DMS114 treated with DMSO at 0.1 percent for 48 hours (cell line): Measurements from ENCODE around the gene KRTAP10-10.
"Not testable (repeated sequence)": the region's sequence is repeated elsewhere in the genome, so short reads cannot be mapped to it uniquely, and the experiment has no call there.

Experiments used
- DNase-seq: peaks from one replicate; lab custom pipeline; 2025; ENCODE audit not compliant: unreplicated experiment; lab: John Stamatoyannopoulos, UW

KRTAP10-10 gene

DNA sequence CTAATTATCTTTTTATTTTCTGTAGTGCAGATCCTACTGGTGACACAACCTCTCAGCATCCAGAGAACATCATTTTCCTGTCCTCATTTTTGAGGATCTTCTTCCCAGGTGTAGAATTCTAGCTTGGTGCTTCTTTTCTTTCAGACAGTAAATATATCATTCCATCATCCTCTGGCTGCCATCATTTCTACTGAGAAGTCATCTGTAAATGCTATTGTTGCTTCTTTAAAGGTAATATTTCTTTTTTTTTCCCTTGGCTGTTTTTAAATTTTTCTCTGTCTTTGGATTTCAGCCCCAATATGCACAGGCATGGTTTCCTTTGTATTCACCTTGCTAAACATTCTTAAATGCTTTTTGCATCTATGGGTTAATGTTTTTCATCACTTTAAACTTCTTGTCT, 13.6 kb upstream of the KRTAP10-10 start:
- no peak for DNase-seq

DNA sequence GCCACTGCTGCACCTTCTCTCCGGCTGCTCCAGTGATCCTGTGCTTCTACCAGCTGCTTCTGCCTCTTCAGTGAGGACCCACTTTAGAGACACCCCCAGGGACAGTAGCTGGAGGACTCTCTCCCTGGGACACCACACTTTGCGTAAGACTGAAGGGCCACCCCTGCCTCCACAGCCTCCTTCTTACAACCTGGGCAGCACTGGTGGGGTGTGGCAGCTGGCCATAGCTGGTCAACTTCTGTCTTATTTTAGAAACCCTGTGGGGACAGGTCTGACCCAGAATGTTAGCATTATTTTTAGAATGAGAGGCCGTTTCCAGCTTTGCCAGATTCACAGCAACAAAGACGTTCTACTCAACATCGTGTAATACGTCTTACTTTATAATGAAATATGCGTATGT, 11.4 kb upstream of the KRTAP10-10 start:
- no peak for DNase-seq

DNA sequence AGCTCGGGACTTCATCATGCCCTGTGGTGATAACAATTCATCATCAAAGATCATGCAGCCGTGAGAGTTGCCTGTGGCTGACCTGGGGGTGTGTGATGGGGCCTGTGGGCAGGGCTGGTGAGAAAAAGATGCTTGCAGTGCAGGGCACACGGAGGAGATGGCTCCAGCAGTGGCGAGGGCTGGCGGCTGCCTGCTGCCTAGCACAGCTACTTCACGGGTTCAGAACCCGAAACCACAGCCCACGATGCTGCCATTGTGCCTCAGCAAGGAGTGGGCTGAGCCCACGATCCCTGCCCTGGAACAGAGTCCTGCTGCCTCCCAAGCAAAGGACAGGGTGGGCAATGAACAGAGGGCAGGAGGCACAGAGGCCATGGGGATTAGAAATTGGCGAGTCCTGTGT, 10.9 kb upstream of the KRTAP10-10 start:
- no peak for DNase-seq

GRCh38 chr21:44626673-44627143, 10.4 kb upstream of the KRTAP10-10 start, which contains the start of gene KRTAP10-9:
KRTAP10-9 (plus strand) TSS chr21:44627093; CDS start chr21:44627172, 79 bp downstream.
- no peak for DNase-seq

GRCh38 chr21:44627181-44627822, 9.9 kb upstream of the KRTAP10-10 start:
- DNase-seq: not testable (repeated sequence)

DNA sequence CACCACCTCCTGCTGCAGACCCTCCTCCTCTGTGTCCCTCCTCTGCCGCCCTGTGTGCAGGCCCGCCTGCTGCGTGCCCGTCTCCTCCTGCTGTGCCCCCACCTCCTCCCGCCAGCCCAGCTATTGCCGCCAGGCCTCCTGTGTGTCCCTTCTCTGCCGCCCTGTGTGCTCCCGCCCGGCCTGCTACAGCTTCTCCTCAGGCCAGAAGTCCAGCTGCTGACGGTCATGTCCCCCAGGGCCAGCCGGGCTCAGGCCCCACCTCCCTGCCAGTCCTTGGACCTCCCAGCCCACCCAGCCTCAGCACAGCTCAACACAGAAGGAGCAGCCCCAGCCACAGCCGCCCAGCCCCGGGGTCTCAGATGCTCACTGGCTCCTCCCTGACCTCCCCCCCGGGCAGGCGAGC, 9.3 kb upstream of the KRTAP10-10 start:
- DNase-seq: not testable (repeated sequence)

DNA sequence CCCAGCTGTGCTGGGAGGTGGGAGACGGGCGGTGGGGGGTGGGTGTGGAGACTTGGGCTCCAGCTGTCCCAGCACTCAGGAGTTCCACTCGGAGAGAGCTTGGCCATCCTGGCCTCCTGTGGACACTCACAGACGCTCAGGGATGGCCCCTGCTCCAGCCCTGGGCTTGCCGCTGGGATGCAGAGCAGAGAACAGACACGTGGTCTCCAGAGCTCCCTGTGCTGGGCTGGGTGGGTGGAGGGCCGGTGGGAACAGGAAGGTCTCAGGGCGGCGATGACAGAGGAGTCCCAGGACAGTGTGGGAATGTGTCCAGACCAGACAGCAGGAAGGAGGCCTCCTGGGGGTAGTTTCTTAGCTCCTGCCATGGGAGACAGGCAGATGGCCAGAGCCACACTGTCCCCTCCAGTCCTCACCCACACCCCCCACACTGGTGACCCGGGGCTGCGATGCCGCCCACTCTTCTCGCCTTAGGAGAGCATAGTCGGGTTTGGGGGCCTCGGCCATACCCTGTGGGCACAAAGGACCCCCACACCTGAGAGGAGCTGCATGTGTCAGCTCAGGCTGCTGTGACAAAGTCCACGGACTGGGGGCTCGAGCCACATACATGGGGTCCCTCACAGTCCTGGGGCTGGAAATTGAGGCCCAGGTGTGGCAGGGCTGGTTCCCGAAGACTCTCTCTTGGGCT, 8.3 kb upstream of the KRTAP10-10 start:
- DNase-seq: no peak

GRCh38 chr21:44630440-44630839, 6.7 kb upstream of the KRTAP10-10 start:
- no peak for DNase-seq

DNA sequence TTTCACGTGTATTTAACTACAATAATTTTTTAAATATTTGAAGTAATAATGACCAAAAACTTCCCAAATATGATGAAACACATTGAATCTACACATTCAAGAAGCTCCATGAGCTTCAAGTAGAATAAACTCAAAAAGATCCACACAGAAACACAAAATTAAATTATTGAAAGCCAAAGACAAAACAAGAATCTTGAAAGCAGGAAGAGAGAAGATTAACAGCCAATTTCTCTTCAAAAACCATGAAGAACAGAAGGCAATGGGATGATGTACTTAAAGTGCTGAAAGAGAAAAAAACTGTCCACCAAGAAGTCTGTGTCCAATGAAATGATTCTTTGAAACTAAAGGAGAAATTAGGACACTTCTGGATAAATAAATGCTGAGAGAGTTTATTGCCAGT, 5.1 kb upstream of the KRTAP10-10 start:
- DNase-seq: no peak

GRCh38 chr21:44636209-44637017, 743 bp upstream of the KRTAP10-10 start:
- no peak for DNase-seq

GRCh38 chr21:44637851-44638348, 744 bp downstream of the KRTAP10-10 start:
- DNase-seq: not testable (repeated sequence)

GRCh38 chr21:44638506-44639330, 1.6 kb downstream of the KRTAP10-10 start:
- DNase-seq: not testable (repeated sequence)

- no peak for DNase-seq
Measured at GRCh38 chr21:44639331-44639655, 2.1 kb downstream of the KRTAP10-10 start.

DNA sequence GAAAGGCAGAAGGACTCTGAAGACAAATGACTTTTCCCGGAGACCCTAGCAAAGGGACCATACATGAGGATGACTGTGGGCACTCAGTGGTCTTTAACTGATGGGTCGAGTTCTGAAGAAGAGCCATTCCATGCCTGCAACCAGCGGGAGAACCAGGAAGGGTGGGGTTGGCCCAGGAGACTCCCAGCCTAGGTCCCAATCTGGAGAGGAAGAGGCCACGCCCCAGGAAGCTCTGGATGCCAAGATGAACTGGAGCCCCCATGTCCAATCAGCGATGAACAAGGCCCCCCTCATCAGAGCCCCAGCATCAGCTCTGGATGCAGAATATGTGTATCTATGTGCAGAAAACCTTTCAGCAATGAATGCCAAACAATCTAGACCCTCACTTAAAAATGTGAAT, 3.6 kb downstream of the KRTAP10-10 start:
- DNase-seq: no peak

DNA sequence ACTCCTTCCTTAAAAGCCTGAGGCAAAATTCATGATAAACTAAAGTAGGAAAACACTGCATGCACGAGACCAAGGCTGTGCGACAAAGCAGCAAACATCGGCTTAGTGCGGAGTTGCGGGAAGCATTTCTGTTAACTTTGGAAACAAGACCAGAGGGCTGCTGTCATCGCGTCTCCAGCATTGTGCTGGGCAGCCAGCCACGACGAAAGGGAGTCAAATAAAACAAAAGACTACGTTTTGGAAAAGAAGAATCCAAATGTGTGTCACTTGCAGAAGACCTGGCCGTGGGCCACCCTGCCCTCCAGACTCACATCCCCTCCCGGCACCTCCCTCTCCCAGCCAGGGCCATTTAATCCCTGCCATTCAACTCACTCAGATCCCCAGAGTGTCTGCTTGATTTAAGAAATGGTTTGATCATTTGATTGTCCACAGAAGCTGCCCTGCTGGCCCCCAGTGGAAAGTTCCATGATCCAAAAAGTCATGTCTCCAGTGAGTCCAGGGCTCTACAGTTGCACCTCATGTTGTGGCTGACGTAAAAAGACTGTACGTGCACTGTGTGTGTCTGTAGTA, 6.7 kb downstream of the KRTAP10-10 start:
- DNase-seq: no peak

DNA sequence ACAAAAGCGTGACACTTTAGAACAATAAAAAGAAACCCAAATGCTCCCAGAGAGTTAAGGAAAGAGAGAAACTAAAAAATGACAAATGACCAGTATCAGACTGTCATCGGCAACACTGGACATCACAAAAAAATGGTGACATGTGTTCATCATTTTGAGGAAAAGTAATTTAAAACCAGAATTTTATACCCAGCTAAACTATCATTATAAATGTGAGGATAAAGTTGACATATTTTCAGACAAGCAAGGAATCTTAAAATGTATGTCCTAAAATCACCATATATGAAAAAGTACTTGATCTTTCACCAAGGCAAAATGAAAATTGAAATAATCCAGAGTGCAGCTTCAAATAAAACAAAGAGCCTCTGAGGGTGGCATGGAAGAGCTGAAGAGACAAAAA, 7.7 kb downstream of the KRTAP10-10 start:
- DNase-seq: no peak

DNA sequence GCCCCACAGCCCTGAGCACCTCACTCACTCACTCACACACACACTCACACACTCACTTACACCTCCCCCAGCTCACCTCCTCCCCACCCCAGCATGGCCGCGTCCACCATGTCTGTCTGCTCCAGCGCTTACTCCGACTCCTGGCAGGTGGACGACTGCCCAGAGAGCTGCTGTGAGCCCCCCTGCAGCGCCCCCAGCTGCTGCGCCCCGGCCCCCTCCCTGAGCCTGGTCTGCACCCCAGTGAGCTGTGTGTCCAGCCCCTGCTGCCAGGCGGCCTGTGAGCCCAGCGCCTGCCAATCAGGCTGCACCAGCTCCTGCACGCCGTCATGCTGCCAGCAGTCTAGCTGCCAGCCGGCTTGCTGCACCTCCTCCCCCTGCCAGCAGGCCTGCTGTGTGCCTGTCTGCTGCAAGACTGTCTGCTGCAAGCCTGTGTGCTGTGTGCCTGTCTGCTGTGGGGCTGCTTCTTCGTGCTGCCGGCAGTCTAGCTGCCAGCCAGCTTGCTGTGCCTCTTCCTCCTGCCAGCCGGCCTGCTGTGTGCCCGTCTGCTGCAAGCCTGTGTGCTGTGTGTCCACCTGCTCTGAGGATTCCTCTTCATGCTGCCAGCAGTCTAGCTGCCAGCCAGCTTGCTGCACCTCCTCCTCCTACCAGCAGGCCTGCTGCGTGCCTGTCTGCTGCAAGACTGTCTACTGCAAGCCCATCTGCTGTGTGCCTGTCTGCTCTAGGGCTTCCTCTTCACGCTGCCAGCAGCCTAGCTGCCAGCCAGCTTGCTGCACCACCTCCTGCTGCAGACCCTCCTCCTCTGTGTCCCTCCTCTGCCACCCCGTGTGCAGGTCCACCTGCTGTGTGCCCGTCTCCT, 9.4 kb downstream of the KRTAP10-10 start, which contains the start of gene KRTAP10-11:
KRTAP10-11 (plus strand) TSS at position 49 of the 856 bp plus-strand sequence; CDS start at position 94, 45 bp downstream.
- DNase-seq: not testable (repeated sequence)

- DNase-seq: no peak
Measured at GRCh38 chr21:44647222-44647552, 10.0 kb downstream of the KRTAP10-10 start.

DNA sequence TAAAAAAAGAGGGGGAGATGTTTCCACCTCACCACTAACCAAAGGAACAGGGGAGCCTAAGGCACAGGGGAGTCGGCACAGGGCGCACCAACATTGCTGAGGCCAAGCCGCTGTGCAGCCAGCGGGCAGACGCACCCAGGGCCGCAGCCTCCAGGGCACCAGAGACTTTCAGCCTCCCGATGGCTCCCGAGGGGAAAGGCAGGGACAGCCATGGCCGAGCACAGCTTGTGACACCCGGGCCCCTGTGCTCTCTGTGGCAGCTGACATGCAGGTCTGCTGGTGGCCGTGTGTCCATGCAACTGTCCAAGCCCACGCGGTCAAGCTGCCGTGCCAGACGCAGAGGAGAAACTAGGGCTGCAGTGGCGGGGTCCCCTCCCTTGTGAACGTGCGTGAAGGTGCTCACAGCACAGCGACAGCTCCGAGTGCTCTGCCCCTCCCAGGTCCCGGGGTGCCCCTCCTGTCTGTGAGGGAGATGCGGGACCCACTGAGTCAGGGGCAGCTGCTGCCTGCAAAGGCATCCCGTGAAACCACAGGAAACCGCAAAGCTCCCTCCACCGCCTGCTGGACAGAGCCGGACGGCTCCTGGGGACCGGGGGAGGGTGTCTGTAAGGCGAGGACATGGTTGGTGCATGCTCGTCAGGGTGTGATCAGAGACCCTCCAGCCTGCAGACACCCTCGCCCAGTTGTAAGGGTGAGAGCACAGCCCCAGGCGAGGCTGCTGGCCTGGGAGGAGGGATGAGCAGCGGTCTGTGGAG, 11.6 kb downstream of the KRTAP10-10 start:
- DNase-seq: no peak
